22Rv1 (cell line): Measurements from ENCODE around the gene TBC1D5.

Experiments
- CTCF ChIP-seq: fragments of 450-650 bp; IDR thresholded peaks from 2 replicates; pipeline ENCODE4 v1.5.1; 2017; ENCODE audit warnings: mild to moderate bottlenecking
- ZFX ChIP-seq: fragments of 450-650 bp; IDR thresholded peaks from 2 replicates; pipeline ENCODE4 v1.6.1; 2017; ENCODE audit warnings: antibody characterized with exemption, borderline replicate concordance

GRCh38 chr3:17257269-17257668 is 485.2 kb downstream of the TBC1D5 start:
- TF ChIP-seq CTCF (no peak), ZFX (no peak)
